Neural progenitor cell (in vitro differentiated cells): Measurements from ENCODE around the gene SGSM2. TPM values are rescaled to one million over a fixed set of nuclear protein-coding genes. Genes with fewer than 3 reads are reported as not detected.

ENCODE experiments used
- DNase-seq: peaks from one replicate; pipeline ENCODE4 v3.0.0-alpha.2; 2016; ENCODE audit warnings: low spot score
- H2AFZ ChIP-seq: fragments of 200-600 bp; sonication (generic); replicated peaks from 2 replicates; pipeline ENCODE4 v1.6.1; 2016; ENCODE audit warnings: antibody characterized with exemption
- H3F3A ChIP-seq: fragments of 200-600 bp; sonication (generic); 2 replicates; pipeline ENCODE4 v1.6.1; 2016; ENCODE audit warnings: antibody characterized with exemption, low read depth
- H3K27ac ChIP-seq: fragments of 200-600 bp; sonication (generic); 2 replicates; pipeline ENCODE4 v1.5.1; 2016; ENCODE audit warnings: mild to moderate bottlenecking
- H3K27me3 ChIP-seq: fragments of 200-600 bp; sonication (generic); 2 replicates; pipeline ENCODE4 v1.6.1; 2016; ENCODE audit warnings: mild to moderate bottlenecking, moderate library complexity
- H3K36me3 ChIP-seq: fragments of 200-600 bp; sonication (generic); 2 replicates; pipeline ENCODE4 v1.5.1; 2016
- H3K4me1 ChIP-seq: fragments of 200-600 bp; sonication (generic); 2 replicates; pipeline ENCODE4 v1.6.1; 2016; ENCODE audit warnings: mixed run types
- H3K4me2 ChIP-seq: fragments of 200-600 bp; sonication (generic); 2 replicates; pipeline ENCODE4 v1.6.1; 2016
- H3K4me3 ChIP-seq: fragments of 200-600 bp; sonication (generic); 2 replicates; pipeline ENCODE4 v1.5.1; 2016
- H3K79me2 ChIP-seq: fragments of 200-600 bp; sonication (generic); 2 replicates; pipeline ENCODE4 v1.6.1; 2016; ENCODE audit warnings: low read depth
- H3K9ac ChIP-seq: fragments of 200-600 bp; sonication (generic); 2 replicates; pipeline ENCODE4 v1.6.1; 2016
- H3K9me3 ChIP-seq: fragments of 200-600 bp; sonication (generic); 2 replicates; pipeline ENCODE4 v1.5.1; 2016; ENCODE audit warnings: low read depth
- H4K20me1 ChIP-seq: fragments of 200-600 bp; sonication (generic); 2 replicates; pipeline ENCODE4 v1.6.1; 2016; ENCODE audit warnings: low read depth
- H3K27ac Mint-ChIP-seq: 3 replicates; pipeline ENCODE4 v1.8.0; 2021; ENCODE audit warnings: mixed read lengths
- H3K27me3 Mint-ChIP-seq: 2 replicates; pipeline ENCODE4 v1.8.0; 2022; ENCODE audit warnings: low read depth, mild to moderate bottlenecking, inconsistent platforms, moderate library complexity, mixed read lengths; ENCODE audit not compliant: insufficient read depth
- H3K36me3 Mint-ChIP-seq: 3 replicates; pipeline ENCODE4 v1.8.0; 2021; ENCODE audit warnings: mixed read lengths
- H3K4me1 Mint-ChIP-seq: 3 replicates; pipeline ENCODE4 v1.8.0; 2021; ENCODE audit warnings: mixed read lengths
- H3K4me3 Mint-ChIP-seq: 3 replicates; pipeline ENCODE4 v1.8.0; 2021; ENCODE audit warnings: mild to moderate bottlenecking, moderate library complexity, mixed read lengths
- H3K9me3 Mint-ChIP-seq: 3 replicates; pipeline ENCODE4 v1.8.0; 2020; ENCODE audit warnings: mixed read lengths
- EZH2 ChIP-seq: fragments of 200-600 bp; sonication (generic); IDR thresholded peaks from 2 replicates; pipeline ENCODE4 v1.6.1; 2017; ENCODE audit warnings: antibody characterized with exemption, mild to moderate bottlenecking, moderate library complexity
- EZH2phosphoT487 ChIP-seq: fragments of 200-600 bp; sonication (generic); IDR thresholded peaks from 2 replicates; pipeline ENCODE4 v1.6.1; 2017; ENCODE audit warnings: antibody characterized with exemption
- total RNA-seq: library from RNA; depleted of rRNA; stranded (reverse); fragments of >200 nt; gene quantifications from 2 replicates; pipeline ENCODE4 v1.2.3, GENCODE V29; 2015; ENCODE audit warnings: low replicate concordance
- TF ChIP-seq, protein P1 (sequence below): fragments of 200-600 bp; sonication (generic); IDR thresholded peaks from 2 replicates; pipeline ENCODE4 v1.5.1; 2017; ENCODE audit warnings: antibody characterized with exemption, mild to moderate bottlenecking

SGSM2 gene
- total RNA-seq, 1 donor from 2014 or later: 39.0 TPM

GRCh38 chr17:2391597-2392251 is 54.4 kb downstream of the SGSM2 start:
- Histone ChIP-seq H3K27ac (no peak overlapping the region), H3K27me3 (no peaks in the 10 kb centered on the region), H3K9me3 (no peaks in the 10 kb centered on the region), H3F3A (peaks cover 37% of the 10 kb centered on the region), H4K20me1 (peaks cover 58% of the 10 kb centered on the region), H2AFZ (no peak overlapping the region), H3K4me1 (peaks cover 32% of the 10 kb centered on the region), H3K4me2 (peak overlapping the region; percentile 94), H3K9ac (no peak overlapping the region), H3K79me2 (peaks cover 41% of the 10 kb centered on the region), H3K4me3 (peak overlapping the region; percentile 69), H3K36me3 (no peaks in the 10 kb centered on the region)
- Mint-ChIP-seq H3K27ac (peak overlapping the region; percentile 66), H3K4me1 (peaks cover 64% of the 10 kb centered on the region), H3K4me3 (peak overlapping the region; percentile 88), H3K36me3 (peaks cover 10% of the 10 kb centered on the region), H3K27me3 (peaks cover 16% of the 10 kb centered on the region), H3K9me3 (no peaks in the 10 kb centered on the region)
- TF ChIP-seq EZH2: no peak
- TF ChIP-seq, protein P1, sequence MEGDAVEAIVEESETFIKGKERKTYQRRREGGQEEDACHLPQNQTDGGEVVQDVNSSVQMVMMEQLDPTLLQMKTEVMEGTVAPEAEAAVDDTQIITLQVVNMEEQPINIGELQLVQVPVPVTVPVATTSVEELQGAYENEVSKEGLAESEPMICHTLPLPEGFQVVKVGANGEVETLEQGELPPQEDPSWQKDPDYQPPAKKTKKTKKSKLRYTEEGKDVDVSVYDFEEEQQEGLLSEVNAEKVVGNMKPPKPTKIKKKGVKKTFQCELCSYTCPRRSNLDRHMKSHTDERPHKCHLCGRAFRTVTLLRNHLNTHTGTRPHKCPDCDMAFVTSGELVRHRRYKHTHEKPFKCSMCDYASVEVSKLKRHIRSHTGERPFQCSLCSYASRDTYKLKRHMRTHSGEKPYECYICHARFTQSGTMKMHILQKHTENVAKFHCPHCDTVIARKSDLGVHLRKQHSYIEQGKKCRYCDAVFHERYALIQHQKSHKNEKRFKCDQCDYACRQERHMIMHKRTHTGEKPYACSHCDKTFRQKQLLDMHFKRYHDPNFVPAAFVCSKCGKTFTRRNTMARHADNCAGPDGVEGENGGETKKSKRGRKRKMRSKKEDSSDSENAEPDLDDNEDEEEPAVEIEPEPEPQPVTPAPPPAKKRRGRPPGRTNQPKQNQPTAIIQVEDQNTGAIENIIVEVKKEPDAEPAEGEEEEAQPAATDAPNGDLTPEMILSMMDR: no peak
- TF ChIP-seq EZH2phosphoT487: no peak
- no peak for DNase-seq

- TF ChIP-seq EZH2phosphoT487 (no peak), EZH2 (no peak)
- TF ChIP-seq, protein P1: no peak
- H3K36me3 Mint-ChIP-seq: peaks cover 10% of the 10 kb centered on the region
- Histone ChIP-seq H3K9ac (no peak overlapping the region), H3K79me2 (peaks cover 44% of the 10 kb centered on the region), H4K20me1 (peaks cover 65% of the 10 kb centered on the region), H2AFZ (peak overlapping the region; percentile 17), H3K27ac (peak overlapping the region; percentile 78), H3K4me2 (peak overlapping the region; percentile 94), H3K4me3 (peak overlapping the region; percentile 69), H3K36me3 (no peaks in the 10 kb centered on the region), H3K4me1 (peaks cover 39% of the 10 kb centered on the region), H3K27me3 (no peaks in the 10 kb centered on the region), H3K9me3 (no peaks in the 10 kb centered on the region), H3F3A (peaks cover 45% of the 10 kb centered on the region)
- H3K9me3 Mint-ChIP-seq: no peaks in the 10 kb centered on the region
- H3K4me3 Mint-ChIP-seq: peak overlapping the region; percentile 88
- peak overlapping the region; percentile 93 for H3K27ac Mint-ChIP-seq
- DNase-seq: peak; percentile 98
- peaks cover 16% of the 10 kb centered on the region for H3K27me3 Mint-ChIP-seq
- peaks cover 69% of the 10 kb centered on the region for H3K4me1 Mint-ChIP-seq
Measured at GRCh38 chr17:2392252-2393173, 55.2 kb downstream of the SGSM2 start.

GRCh38 chr17:2393174-2393953 is 56.1 kb downstream of the SGSM2 start:
- Histone ChIP-seq H3K27ac (peak overlapping the region; percentile 78), H3K4me3 (peak overlapping the region; percentile 69), H3F3A (peaks cover 53% of the 10 kb centered on the region), H2AFZ (peak overlapping the region; percentile 73), H3K79me2 (peaks cover 52% of the 10 kb centered on the region), H3K9me3 (no peaks in the 10 kb centered on the region), H3K9ac (peak overlapping the region; percentile 43), H4K20me1 (peaks cover 68% of the 10 kb centered on the region), H3K4me1 (peaks cover 43% of the 10 kb centered on the region), H3K36me3 (no peaks in the 10 kb centered on the region), H3K4me2 (peak overlapping the region; percentile 94), H3K27me3 (no peaks in the 10 kb centered on the region)
- Mint-ChIP-seq H3K27me3 (peaks cover 19% of the 10 kb centered on the region), H3K27ac (peak overlapping the region; percentile 78), H3K4me1 (peaks cover 72% of the 10 kb centered on the region), H3K36me3 (peaks cover 7% of the 10 kb centered on the region), H3K4me3 (peak overlapping the region; percentile 80), H3K9me3 (no peaks in the 10 kb centered on the region)
- DNase-seq: peak; percentile 95
- no peak for TF ChIP-seq EZH2phosphoT487
- TF ChIP-seq, protein P1: no peak
- no peak for TF ChIP-seq EZH2
